ENCODE results near the gene BMPER.

Gene BMPER

DNA sequence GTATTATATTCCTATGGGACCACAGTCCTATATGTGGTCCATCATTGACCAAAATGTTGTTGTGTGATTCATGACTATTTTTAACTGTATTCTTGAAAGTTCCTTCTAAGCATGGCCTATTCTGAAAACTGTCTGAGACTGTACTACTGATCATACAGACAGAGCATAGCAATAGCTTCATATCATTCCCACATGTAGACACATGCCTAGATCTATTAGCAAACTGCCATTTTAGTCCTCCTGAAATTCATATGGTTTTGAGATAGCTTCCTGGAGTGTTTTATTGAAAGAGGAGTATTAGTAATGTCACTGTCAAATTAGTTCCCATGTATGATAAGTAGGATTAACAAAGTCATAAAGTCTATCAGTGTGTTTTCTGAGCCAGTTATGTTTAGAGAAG, 157.5 kb downstream of the BMPER start:
- DNase-seq (ENCODE audit: low read depth): no peak

DNA sequence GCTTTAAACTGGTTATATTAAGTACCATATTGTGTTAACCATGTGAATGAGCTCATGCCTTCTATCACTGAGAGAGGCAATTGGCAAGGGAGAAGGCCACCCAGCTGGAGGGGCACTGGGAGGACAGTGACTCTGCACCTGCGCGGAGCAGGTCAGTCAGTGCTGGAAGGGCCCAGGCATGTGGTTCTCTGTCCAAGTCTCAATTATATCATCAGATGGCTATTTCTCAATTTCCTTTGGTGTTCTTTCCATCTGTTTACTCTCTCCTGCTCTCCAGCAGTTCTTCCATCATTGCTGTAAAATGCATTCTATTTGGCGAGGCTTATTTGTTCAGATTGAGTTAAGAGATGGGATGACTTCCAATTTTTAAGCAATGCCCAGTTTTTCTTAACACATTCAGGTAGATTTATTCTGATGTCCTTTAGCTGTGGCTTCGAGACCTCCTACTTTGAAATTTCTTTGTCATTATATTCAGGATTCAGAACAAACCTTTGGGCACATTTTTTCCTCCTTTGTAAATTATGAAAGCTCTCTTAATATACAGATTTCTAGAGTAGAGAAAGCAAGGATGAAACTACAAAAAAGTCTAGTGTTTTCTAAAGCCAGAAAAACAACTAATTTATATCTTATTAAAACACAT, 159.3 kb downstream of the BMPER start:
- DNase-seq (ENCODE audit: low read depth): no peak

DNA sequence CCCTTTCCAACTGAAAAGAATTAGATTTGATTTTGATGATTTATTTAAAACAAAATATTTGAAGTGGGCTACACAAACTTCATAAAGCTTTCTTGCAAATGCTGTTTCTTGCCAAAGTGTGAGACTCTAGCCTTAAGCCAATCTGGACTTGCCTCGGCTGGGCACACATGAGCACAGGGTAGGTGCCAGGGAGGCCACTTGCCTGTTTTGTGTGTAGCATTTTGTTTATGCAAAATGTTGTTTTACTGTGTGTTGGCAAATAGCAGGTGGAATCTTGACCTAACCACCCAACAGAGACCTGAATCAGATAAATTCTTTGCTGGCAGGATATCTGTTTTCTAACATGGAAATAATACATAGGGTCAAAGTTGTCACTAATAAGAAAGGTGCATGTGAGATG, 161.1 kb downstream of the BMPER start:
- no peak for DNase-seq (ENCODE audit: low read depth)

DNA sequence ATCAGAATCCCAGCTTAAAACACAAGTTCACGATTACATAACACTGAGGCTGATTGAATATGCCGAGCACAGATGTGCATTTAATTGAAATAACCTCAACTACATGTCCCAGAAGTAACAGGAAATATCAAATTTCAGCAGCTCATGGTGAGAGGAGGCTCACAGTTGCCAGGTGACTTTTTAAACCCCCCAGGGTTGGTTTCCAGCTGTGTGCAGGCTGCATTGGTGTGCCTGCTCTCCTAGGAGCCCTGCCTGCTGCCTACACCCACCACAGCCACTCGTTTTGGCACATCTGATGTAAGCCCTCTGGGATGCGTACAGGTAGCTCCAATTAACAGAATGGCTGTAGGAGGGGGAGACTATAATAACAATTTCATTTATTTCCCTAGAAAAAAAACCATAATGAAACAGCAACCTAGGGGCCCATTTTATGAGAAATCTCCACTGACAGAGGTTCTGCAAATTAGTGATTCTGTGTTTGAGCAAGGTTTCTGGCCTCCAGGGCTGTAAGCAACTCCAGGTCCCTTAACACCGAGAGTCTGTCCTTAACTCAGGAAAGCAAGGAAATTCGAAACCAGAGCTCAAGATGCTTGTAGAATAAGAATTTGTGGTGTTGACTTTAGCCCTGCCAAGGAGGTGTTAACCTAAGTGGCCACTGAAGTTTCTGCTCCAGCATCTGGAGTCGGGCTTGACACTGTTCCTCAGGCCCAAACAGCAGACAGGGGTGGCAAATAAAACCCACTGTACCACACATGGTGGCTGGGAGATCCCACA, 161.9 kb downstream of the BMPER start:
- DNase-seq (ENCODE audit: low read depth): no peak

DNA sequence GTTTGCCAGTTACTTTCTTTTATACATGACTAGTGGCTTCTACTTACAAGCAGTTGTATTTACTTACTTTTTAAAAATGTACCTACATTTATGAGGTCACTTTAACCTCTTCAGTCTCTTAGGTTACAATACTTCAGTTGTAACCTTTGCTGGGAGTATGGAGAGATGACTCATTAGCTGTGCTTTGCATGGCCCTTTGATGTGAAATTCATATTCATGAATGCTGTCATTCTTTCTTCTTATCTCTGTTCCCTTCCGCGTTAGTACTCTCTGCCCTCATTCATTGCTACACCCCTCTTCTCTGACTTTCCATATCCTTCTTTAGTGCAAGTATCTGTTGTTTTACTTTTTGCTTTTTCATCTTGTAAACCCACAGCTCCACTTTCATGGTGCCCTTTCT, 164.3 kb downstream of the BMPER start:
- no peak for DNase-seq (ENCODE audit: low read depth)

GRCh38 chr7:34070511-34071323, 165.4 kb downstream of the BMPER start:
- no peak for DNase-seq (ENCODE audit: low read depth)

DNA sequence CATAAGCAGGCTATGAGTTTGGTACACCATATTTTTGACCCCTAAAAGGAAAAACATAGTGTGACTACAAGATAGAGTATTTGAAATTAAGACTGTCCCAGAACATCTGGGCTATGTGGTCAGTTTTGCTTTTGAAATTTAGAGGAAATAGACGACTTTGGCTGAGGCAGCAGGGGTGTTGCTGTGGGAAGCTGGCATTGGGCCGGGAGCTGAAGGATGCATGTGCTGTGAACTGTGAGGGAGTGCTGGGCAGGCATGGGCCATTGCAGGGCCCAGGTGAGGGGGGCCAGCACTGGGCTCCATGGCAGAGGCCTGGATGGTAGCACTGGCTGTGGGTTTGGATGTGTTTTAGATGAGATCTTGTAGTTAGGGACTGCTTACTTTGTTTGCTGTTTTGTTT, 168.3 kb downstream of the BMPER start:
- no peak for DNase-seq (ENCODE audit: low read depth)

GRCh38 chr7:34074421-34074820, 169.1 kb downstream of the BMPER start:
- no peak for DNase-seq (ENCODE audit: low read depth)

DNA sequence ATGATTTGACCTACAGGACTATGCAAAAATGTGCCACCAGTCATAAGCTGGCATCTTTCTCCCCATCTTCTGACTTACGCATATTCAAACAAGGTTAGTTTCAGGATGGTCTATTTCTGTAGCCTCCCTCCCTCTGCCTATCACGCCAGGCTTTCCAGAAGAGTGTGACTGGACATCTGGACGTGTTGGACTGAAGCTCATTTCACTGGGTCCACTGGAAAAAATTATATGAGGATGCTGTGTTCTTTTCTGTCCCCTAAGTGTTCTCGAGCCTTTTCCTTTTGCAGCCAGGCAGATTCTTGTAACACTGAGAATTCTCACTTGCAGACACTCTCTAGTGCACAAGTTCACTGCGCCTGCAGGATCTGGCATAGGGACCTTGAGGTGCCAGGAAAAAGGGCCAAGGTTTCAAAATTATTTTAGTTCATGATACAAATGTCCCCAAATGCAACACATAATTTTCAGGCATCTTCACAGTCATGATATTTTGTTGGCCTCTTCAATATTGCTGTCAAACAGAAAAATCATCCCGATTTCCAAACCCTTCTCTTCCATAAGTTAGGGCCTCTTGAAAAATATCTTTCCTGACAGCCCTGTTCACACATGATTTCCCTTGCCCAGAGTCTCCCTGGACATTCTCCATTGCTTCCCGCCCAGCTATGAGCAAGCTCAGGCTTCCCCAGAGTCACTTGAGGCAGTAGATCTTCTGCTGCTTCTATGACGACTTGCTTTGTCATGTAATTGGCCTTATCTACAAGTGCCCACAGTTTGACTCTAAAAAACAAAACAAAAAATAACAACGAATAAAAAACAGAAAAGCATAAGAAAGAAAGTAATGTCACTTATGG, 170.4 kb downstream of the BMPER start:
- no peak for DNase-seq (ENCODE audit: low read depth)

DNA sequence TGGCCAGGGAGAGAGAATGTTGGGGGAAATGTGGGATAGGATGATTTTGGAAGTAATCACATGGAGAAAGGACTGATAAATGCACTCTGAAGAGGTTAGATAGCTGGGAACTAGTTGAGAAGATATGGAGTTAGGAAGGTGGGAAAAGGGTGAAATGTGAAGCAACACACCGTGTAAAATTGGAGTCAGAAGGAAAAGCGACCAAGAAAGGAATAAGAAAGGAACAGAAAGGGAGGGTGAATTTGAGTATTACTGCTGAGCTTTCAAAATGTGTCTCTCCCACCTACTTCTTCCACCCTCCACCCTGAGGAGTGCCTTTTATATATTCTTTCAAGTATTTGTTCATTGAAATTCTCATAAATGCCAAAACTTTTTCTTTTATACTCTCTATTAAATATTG, 171.8 kb downstream of the BMPER start:
- no peak for DNase-seq (ENCODE audit: low read depth)

DNA sequence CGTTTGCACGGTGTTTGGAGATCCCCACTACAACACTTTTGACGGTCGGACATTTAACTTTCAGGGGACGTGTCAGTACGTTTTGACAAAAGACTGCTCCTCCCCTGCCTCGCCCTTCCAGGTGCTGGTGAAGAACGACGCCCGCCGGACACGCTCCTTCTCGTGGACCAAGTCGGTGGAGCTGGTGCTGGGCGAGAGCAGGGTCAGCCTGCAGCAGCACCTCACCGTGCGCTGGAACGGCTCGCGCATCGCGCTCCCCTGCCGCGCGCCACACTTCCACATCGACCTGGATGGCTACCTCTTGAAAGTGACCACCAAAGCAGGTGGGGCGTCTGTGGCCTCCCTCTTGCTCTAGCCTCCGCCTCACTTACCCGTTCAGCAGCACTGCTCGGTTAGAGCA, 173.5 kb downstream of the BMPER start:
- no peak for DNase-seq (ENCODE audit: low read depth)

- DNase-seq (ENCODE audit: low read depth): no peak
Measured at GRCh38 chr7:34080513-34080912, 175.2 kb downstream of the BMPER start.

- no peak for DNase-seq (ENCODE audit: low read depth)
Measured at GRCh38 chr7:34081935-34082334, 176.6 kb downstream of the BMPER start.

DNA sequence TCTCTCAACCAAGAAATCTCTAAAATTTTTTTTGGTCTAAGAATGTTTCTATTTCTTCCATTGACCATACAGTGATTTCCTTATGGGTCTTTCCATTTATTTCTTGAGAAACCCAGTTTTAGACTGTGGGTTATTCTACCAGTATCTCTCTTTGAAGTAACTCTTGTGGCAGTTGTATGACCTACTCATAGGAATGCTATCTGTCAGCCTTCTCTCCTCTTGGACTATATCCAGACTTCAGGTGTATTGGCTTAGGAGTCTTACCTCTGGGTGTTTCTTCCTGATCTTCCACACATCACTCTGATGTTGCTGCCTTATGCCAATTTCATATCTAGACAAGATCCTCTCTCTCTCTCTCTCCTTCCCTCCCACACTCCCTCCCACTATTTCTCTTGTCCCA, 178.1 kb downstream of the BMPER start:
- no peak for DNase-seq (ENCODE audit: low read depth)

GRCh38 chr7:34084651-34085050, 179.3 kb downstream of the BMPER start:
- DNase-seq (ENCODE audit: low read depth): no peak

DNA sequence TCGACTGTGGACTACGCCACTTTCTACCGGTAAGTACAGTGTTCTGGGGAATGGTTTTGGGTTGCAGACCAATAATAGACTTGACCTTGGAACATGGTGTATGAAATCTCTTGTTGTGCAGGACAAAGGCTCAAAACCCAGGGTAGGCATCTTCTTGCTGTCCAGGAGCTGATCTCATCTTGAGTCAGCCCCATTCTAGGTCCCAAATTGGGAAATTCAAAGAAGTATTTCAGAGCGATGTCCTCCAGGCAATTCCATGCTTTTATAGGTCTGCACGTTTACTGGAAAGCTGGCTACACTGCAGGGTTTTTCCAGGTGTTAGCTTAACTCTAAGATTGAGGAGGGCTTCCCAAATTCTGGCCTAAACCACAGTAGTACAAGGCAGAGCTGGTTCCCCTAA, 180.7 kb downstream of the BMPER start:
- no peak for DNase-seq (ENCODE audit: low read depth)

- DNase-seq (ENCODE audit: low read depth): no peak
Measured at GRCh38 chr7:34086981-34087380, 181.6 kb downstream of the BMPER start.

- no peak for DNase-seq (ENCODE audit: low read depth)
Measured at GRCh38 chr7:34087892-34088891, 182.9 kb downstream of the BMPER start.

- no peak for DNase-seq (ENCODE audit: low read depth)
Measured at GRCh38 chr7:34090816-34091215, 185.5 kb downstream of the BMPER start.

DNA sequence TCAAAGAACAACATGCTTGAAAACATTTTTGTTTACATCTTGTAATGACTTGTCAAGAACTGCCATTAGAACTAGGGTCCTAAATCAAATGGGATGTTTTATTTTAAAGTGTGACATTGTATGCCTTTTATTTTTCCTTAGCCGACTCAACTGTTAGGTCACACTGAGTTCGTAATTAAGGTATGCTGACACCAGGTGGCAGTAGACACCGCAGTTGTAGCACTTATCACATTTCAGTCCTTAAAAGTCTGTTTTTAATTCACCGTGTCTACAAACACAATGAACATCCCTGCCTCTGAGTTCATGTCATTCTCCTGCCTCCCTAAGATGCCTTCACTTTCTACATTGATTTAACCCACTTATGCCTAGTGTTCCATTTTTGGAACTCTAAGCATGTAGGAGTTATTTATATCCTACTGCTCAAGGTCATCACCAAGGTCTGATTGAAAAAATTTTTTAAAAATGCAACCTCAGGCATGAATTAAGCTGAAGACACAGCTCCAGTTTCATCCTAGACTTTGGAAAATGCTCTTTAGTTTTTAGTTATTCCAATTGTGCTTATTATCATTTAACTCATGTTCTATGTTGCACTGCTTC, 186.1 kb downstream of the BMPER start:
- no peak for DNase-seq (ENCODE audit: low read depth)
